PFSK-1 (cell line): Measurements from ENCODE around the gene HEYL. TPM values are rescaled to one million over a fixed set of nuclear protein-coding genes. Genes with fewer than 3 reads are reported as not detected.

Source experiments
- FOXP2 ChIP-seq: optimal IDR thresholded peaks from 2 replicates; pipeline ENCODE3; 2011; ENCODE audit warnings: borderline replicate concordance, control low read depth, inconsistent platforms; ENCODE audit not compliant: insufficient read depth; ENCODE audit errors: extremely low read length, extremely low read depth
- POLR2AphosphoS5 ChIP-seq: IDR thresholded peaks from 2 replicates; pipeline ENCODE4 v1.6.1; 2012; ENCODE audit warnings: low read depth, mild to moderate bottlenecking, control low read depth, low read length, moderate library complexity
- SIN3A ChIP-seq: IDR thresholded peaks from 2 replicates; pipeline ENCODE4 v1.6.1; 2012; ENCODE audit warnings: mild to moderate bottlenecking, low read length, moderate library complexity, borderline replicate concordance; ENCODE audit not compliant: insufficient read depth
- TAF1 ChIP-seq: IDR thresholded peaks from 2 replicates; pipeline ENCODE4 v1.6.1; 2012; ENCODE audit warnings: low read length, control low read depth, borderline replicate concordance; ENCODE audit not compliant: insufficient read depth
- polyA plus RNA-seq: library from polyadenylated mRNA; unstranded; fragments of >200 nt; gene quantifications from one replicate; pipeline ENCODE4 v1.2.1, GENCODE V29; 2012; ENCODE audit warnings: low read depth, missing spikeins; ENCODE audit not compliant: insufficient read length
- TF ChIP-seq, protein P1 (sequence below), 2 experiments: IDR thresholded peaks; 2 replicates each; pipeline versions ENCODE4 v1.6.1 to v1.8.0; 2011 to 2012; ENCODE audit warnings: low read depth in 2 of 2, low read length in 2 of 2, control low read depth in 1 of 2, inconsistent platforms in 1 of 2, mild to moderate bottlenecking in 1 of 2, moderate library complexity in 1 of 2; ENCODE audit not compliant: insufficient read depth in 1 of 2

HEYL gene
- not detected for polyA plus RNA-seq

DNA sequence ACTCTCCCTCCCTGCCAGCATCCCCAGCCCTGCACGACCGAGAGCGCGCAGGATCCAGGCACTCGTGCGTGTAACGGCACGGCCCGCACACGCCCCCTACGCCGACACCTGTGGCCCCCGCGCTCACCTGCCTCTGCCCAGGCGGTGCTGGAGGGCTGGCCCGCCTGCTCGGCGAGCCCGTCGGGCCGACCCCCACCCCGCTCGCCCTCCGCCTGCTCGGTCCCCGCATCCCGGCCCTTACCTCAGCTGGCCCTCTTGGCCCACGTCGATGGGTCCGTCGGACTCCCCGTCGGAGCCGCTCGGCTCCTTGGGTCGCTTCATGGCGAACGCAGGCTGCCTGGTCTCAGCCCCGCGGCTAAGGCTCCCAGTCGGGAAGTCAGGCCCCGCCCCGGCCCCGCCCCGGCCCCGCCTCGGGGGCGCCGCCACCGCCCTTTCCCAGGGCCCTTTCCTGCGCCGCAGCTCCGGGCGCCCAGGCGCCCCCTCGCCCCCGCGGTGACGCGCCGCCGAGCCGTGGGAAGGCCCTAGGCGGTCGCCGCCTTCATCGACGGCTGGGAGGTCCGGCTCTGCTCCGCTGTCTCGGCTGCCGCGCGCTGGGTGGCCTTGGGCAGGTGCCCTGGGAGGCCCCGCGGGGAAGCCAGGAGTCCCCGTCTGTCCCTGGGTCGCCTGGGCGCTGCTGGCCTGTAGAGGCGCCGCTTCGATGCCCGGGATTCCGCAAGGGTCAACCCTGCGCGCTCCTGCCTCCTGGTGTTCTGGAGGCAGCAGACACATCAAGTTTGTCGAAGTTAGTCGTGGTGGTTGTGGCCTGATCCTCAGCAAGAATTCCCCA is at the start of gene HEYL:
Gene HEYL (minus strand): TSS at position 339 of the 826 bp plus-strand sequence. CDS start 18 bp downstream, at position 321.
- TF ChIP-seq, protein P1, sequence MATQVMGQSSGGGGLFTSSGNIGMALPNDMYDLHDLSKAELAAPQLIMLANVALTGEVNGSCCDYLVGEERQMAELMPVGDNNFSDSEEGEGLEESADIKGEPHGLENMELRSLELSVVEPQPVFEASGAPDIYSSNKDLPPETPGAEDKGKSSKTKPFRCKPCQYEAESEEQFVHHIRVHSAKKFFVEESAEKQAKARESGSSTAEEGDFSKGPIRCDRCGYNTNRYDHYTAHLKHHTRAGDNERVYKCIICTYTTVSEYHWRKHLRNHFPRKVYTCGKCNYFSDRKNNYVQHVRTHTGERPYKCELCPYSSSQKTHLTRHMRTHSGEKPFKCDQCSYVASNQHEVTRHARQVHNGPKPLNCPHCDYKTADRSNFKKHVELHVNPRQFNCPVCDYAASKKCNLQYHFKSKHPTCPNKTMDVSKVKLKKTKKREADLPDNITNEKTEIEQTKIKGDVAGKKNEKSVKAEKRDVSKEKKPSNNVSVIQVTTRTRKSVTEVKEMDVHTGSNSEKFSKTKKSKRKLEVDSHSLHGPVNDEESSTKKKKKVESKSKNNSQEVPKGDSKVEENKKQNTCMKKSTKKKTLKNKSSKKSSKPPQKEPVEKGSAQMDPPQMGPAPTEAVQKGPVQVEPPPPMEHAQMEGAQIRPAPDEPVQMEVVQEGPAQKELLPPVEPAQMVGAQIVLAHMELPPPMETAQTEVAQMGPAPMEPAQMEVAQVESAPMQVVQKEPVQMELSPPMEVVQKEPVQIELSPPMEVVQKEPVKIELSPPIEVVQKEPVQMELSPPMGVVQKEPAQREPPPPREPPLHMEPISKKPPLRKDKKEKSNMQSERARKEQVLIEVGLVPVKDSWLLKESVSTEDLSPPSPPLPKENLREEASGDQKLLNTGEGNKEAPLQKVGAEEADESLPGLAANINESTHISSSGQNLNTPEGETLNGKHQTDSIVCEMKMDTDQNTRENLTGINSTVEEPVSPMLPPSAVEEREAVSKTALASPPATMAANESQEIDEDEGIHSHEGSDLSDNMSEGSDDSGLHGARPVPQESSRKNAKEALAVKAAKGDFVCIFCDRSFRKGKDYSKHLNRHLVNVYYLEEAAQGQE (IDR thresholded peaks at IDR 0.05; ENCODE audit: insufficient read depth in 1 of 2, low read depth in 2 of 2, low read length in 2 of 2): no peak
- TF ChIP-seq FOXP2 (no peak), POLR2AphosphoS5 (no peak), TAF1 (no peak), SIN3A (no peak)

DNA sequence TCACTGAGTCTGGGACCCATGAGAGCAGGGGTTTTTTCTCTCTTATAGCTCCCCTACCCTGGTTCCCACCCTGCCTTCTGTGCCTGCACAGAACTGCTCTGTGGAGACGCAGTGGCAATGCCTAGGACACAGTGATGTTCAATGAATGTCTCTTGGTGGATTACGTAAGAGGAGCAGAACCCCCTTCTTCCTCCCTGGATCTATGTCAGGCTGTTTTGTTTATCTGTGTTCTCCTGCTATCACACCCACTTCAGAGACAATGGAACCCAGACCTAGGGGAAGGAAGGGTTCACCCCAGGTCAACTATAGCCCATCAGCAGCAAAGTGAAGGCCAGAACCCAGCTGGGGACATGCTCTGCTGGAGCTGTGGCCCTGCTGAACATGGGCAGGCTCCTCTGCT is 49.8 kb upstream of the HEYL start:
- TF ChIP-seq, protein P1 (IDR thresholded peaks at IDR 0.05; ENCODE audit: insufficient read depth in 1 of 2, low read depth in 2 of 2, low read length in 2 of 2): no peak
- TF ChIP-seq TAF1 (no peak), POLR2AphosphoS5 (no peak), FOXP2 (no peak), SIN3A (no peak)

DNA sequence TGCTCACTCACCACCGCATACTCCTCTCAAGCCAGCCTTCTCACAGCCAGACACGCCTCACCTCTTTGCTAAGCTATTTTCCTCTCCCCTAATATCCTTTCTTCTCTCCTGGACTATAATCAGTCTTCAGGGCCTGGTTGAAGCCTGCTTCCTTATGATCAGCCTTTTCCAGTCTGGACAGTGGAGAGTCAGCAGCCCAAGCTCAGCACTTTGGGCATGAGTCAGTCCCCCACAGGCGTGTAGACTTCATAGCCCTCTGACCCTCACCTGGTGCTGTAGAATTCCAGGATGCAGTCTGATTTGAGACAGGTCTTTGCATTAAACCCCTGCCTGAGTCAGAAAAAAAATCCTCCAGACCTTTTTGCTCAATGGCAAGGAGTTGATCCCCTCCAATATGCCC is 49.3 kb upstream of the HEYL start:
- TF ChIP-seq, protein P1 (IDR thresholded peaks at IDR 0.05; ENCODE audit: insufficient read depth in 1 of 2, low read depth in 2 of 2, low read length in 2 of 2): no peak
- no peak for TF ChIP-seq POLR2AphosphoS5
- no peak for TF ChIP-seq SIN3A
- TF ChIP-seq FOXP2: no peak
- no peak for TF ChIP-seq TAF1

- TF ChIP-seq FOXP2 (no peak), SIN3A (no peak), POLR2AphosphoS5 (no peak), TAF1 (no peak)
- TF ChIP-seq, protein P1 (IDR thresholded peaks at IDR 0.05; ENCODE audit: insufficient read depth in 1 of 2, low read depth in 2 of 2, low read length in 2 of 2): no peak
Observed at GRCh38 chr1:39687243-39687642, 47.8 kb upstream of the HEYL start.
